Measurements from ENCODE around the gene WNT10A.

- TF ChIP-seq POLR2A (IDR thresholded peaks at IDR 0.05; ENCODE audit: borderline replicate concordance, extremely low read depth, insufficient read depth, insufficient read length): no peak
- TF ChIP-seq EZH2 (IDR thresholded peaks at IDR 0.05): no peak
- TF ChIP-seq, protein P1, sequence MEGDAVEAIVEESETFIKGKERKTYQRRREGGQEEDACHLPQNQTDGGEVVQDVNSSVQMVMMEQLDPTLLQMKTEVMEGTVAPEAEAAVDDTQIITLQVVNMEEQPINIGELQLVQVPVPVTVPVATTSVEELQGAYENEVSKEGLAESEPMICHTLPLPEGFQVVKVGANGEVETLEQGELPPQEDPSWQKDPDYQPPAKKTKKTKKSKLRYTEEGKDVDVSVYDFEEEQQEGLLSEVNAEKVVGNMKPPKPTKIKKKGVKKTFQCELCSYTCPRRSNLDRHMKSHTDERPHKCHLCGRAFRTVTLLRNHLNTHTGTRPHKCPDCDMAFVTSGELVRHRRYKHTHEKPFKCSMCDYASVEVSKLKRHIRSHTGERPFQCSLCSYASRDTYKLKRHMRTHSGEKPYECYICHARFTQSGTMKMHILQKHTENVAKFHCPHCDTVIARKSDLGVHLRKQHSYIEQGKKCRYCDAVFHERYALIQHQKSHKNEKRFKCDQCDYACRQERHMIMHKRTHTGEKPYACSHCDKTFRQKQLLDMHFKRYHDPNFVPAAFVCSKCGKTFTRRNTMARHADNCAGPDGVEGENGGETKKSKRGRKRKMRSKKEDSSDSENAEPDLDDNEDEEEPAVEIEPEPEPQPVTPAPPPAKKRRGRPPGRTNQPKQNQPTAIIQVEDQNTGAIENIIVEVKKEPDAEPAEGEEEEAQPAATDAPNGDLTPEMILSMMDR (IDR thresholded peaks at IDR 0.05 in 2 of 3, conservative IDR thresholded peaks at IDR 0.05 in 1 of 3; ENCODE audit: borderline replicate concordance in 1 of 3, insufficient read depth in 1 of 3, low read depth in 2 of 3, low read length in 2 of 3): no peak
- TF ChIP-seq YY1 (IDR thresholded peaks at IDR 0.05; ENCODE audit: extremely low read depth, insufficient replicate concordance, low read depth, low read length): no peak
- no peak for TF ChIP-seq REST (IDR thresholded peaks at IDR 0.05; ENCODE audit: low read depth)
- TF ChIP-seq ZFX (IDR thresholded peaks at IDR 0.05): no peak
- no peak for TF ChIP-seq SIN3A (IDR thresholded peaks at IDR 0.05; ENCODE audit: low read depth)
- no peak for TF ChIP-seq EZH2phosphoT487 (IDR thresholded peaks at IDR 0.05; ENCODE audit: borderline replicate concordance)
- TF ChIP-seq FOSL1 (IDR thresholded peaks at IDR 0.05; ENCODE audit: low read depth): no peak
- no peak for TF ChIP-seq ZBTB33 (IDR thresholded peaks at IDR 0.05; ENCODE audit: extremely low read depth, insufficient replicate concordance, low read length)
Observed at GRCh38 chr2:218850796-218851195, 29.9 kb upstream of the WNT10A start.
